Esophagus (tissue), 2 donors: ENCODE data around the gene PRH2. TPM values are rescaled to one million over a fixed set of nuclear protein-coding genes. Genes with fewer than 3 reads are reported as not detected.

Experiments
- polyA plus RNA-seq, 2 donors: library from polyadenylated mRNA; stranded (reverse); fragments of 200-250 nt; gene quantifications; one replicate each; pipeline ENCODE4 v1.2.3, GENCODE V29; 2013
- donor health status: healthy with polysubstance abuse.
- donor health status: Bipolar disorder and iron deficiency.

Gene PRH2
- polyA plus RNA-seq, 2 donors: not detected

Other genes with a start within 250 kb of the PRH2 start
- 100 to 1,000 TPM; 399 to 433 TPM for gene YBX3, start 205.9 kb upstream of the PRH2 start, polyA plus RNA-seq
- not detected for gene TAS2R7, start 126.6 kb upstream of the PRH2 start, polyA plus RNA-seq
- gene TAS2R8, start 122.0 kb upstream of the PRH2 start, polyA plus RNA-seq: not detected
- gene TAS2R9, start 119.1 kb upstream of the PRH2 start, polyA plus RNA-seq: not detected
- not detected for gene TAS2R10, start 102.9 kb upstream of the PRH2 start, polyA plus RNA-seq
- gene PRR4, start 79.8 kb upstream of the PRH2 start, polyA plus RNA-seq: 1 to 10 TPM; 2.1 to 3.3 TPM
- gene PRH1, start 45.0 kb upstream of the PRH2 start, polyA plus RNA-seq: 1 to 10 TPM in 1 of 2 donors, under 1 TPM in 1; 0.35 to 1.3 TPM
- not detected for gene TAS2R13, start 19.7 kb upstream of the PRH2 start, polyA plus RNA-seq
- gene TAS2R14, start 10.0 kb downstream of the PRH2 start, polyA plus RNA-seq: under 1 TPM; 0.35 to 0.94 TPM
- gene TAS2R50, start 57.7 kb downstream of the PRH2 start, polyA plus RNA-seq: not detected
- under 1 TPM; 0.07 to 0.08 TPM for gene TAS2R20, start 69.1 kb downstream of the PRH2 start, polyA plus RNA-seq
- under 1 TPM in 1 of 2 donors, not detected in 1; 0.08 TPM for gene TAS2R19, start 93.4 kb downstream of the PRH2 start, polyA plus RNA-seq
- gene TAS2R31, start 102.2 kb downstream of the PRH2 start, polyA plus RNA-seq: under 1 TPM; 0.09 to 0.16 TPM
- not detected for gene TAS2R46, start 133.1 kb downstream of the PRH2 start, polyA plus RNA-seq
- gene TAS2R43, start 163.1 kb downstream of the PRH2 start, polyA plus RNA-seq: not detected
- gene TAS2R30, start 205.4 kb downstream of the PRH2 start, polyA plus RNA-seq: under 1 TPM in 1 of 2 donors, not detected in 1; 0.12 TPM
- gene SMIM10L1, start 242.0 kb downstream of the PRH2 start, polyA plus RNA-seq: 1 to 10 TPM; 3.5 to 6.9 TPM